ENCODE results near the gene PI3.
"Not testable (repeated sequence)": the region's sequence is repeated elsewhere in the genome, so short reads cannot be mapped to it uniquely, and the experiment has no call there.

Gene PI3

GRCh38 chr20:45174434-45175364 is at the start of gene PI3:
TSS of gene PI3 (plus strand) at chr20:45174902. CDS start at chr20:45174923, 21 bp downstream.
- no peak for DNase-seq

- DNase-seq, result no peak
These were observed 46.6 kb upstream of the PI3 start for GRCh38 chr20:45128099-45128498.

- no peak for DNase-seq
These were observed 37.8 kb upstream of the PI3 start for GRCh38 chr20:45136911-45137310.

GRCh38 chr20:45138561-45139300 is 36.0 kb upstream of the PI3 start:
- DNase-seq, result peak; percentile 23

- DNase-seq, result not testable (repeated sequence)
These were observed 34.8 kb upstream of the PI3 start for GRCh38 chr20:45139733-45140375.

GRCh38 chr20:45140836-45141235 is 33.9 kb upstream of the PI3 start:
- no peak for DNase-seq

GRCh38 chr20:45149062-45149461 is 25.6 kb upstream of the PI3 start:
- no peak for DNase-seq

- no peak for DNase-seq
These were observed 22.3 kb upstream of the PI3 start for GRCh38 chr20:45152405-45152804.

- no peak for DNase-seq
These were observed 21.6 kb upstream of the PI3 start for GRCh38 chr20:45153147-45153546.

- DNase-seq, result no peak
These were observed 20.9 kb upstream of the PI3 start for GRCh38 chr20:45153752-45154151.

GRCh38 chr20:45154183-45154582 is 20.5 kb upstream of the PI3 start:
- no peak for DNase-seq

- not testable (repeated sequence) for DNase-seq
These were observed 19.9 kb upstream of the PI3 start for GRCh38 chr20:45154794-45155193.

GRCh38 chr20:45156713-45157112 is 18.0 kb upstream of the PI3 start:
- no peak for DNase-seq

GRCh38 chr20:45157962-45158361 is 16.7 kb upstream of the PI3 start:
- no peak for DNase-seq

GRCh38 chr20:45163083-45163803 is 11.5 kb upstream of the PI3 start:
- DNase-seq, result no peak

- DNase-seq, result no peak
These were observed 9.8 kb upstream of the PI3 start for GRCh38 chr20:45164906-45165305.

GRCh38 chr20:45173522-45173921 is 1.2 kb upstream of the PI3 start:
- DNase-seq, result no peak

GRCh38 chr20:45176526-45177267 is 2.0 kb downstream of the PI3 start:
- DNase-seq, result no peak

- DNase-seq, result no peak
These were observed 4.5 kb downstream of the PI3 start for GRCh38 chr20:45179166-45179565.

GRCh38 chr20:45181639-45182038 is 6.9 kb downstream of the PI3 start:
- no peak for DNase-seq

- no peak for DNase-seq
These were observed 8.4 kb downstream of the PI3 start for GRCh38 chr20:45183084-45183483.

- no peak for DNase-seq
These were observed 13.0 kb downstream of the PI3 start for GRCh38 chr20:45187693-45188092.
